IPS DF 19.7 (cell line): ENCODE results near the gene PTPRN2.
"Not testable (repeated sequence)": the region's sequence is repeated elsewhere in the genome, so short reads cannot be mapped to it uniquely, and the experiment has no call there.

Experiments
- DNase-seq: peaks from one replicate; pipeline ENCODE4 v3.0.0-alpha.2; 2013; ENCODE audit warnings: low read depth, low spot score

The PTPRN2 gene

GRCh38 chr7:157574914-157575586 lies 1012.6 kb downstream of the PTPRN2 start:
- no peak for DNase-seq

- no peak for DNase-seq
Observed at GRCh38 chr7:157574120-157574825, 1013.4 kb downstream of the PTPRN2 start.

GRCh38 chr7:157573244-157573643 lies 1014.4 kb downstream of the PTPRN2 start:
- no peak for DNase-seq

- DNase-seq = no peak
Observed at GRCh38 chr7:157572622-157573021, 1015.0 kb downstream of the PTPRN2 start.

- no peak for DNase-seq
Observed at GRCh38 chr7:157570531-157571200, 1017.0 kb downstream of the PTPRN2 start.

GRCh38 chr7:157569967-157570366 lies 1017.7 kb downstream of the PTPRN2 start:
- DNase-seq = no peak

GRCh38 chr7:157568770-157569584 lies 1018.6 kb downstream of the PTPRN2 start:
- no peak for DNase-seq

GRCh38 chr7:157568106-157568769 lies 1019.4 kb downstream of the PTPRN2 start:
- no peak for DNase-seq

- DNase-seq = no peak
Observed at GRCh38 chr7:157567666-157568065, 1020.0 kb downstream of the PTPRN2 start.

GRCh38 chr7:157566631-157567006 lies 1021.0 kb downstream of the PTPRN2 start:
- DNase-seq = no peak

- DNase-seq = no peak
Observed at GRCh38 chr7:157565981-157566630, 1021.5 kb downstream of the PTPRN2 start.

GRCh38 chr7:157565201-157565626 lies 1022.4 kb downstream of the PTPRN2 start:
- DNase-seq = no peak

- DNase-seq = no peak
Observed at GRCh38 chr7:157564517-157565177, 1023.0 kb downstream of the PTPRN2 start.

- not testable (repeated sequence) for DNase-seq
Observed at GRCh38 chr7:157563467-157564135, 1024.0 kb downstream of the PTPRN2 start.

GRCh38 chr7:157562522-157563398 lies 1024.9 kb downstream of the PTPRN2 start:
- DNase-seq = not testable (repeated sequence)

- no peak for DNase-seq
Observed at GRCh38 chr7:157561816-157562410, 1025.7 kb downstream of the PTPRN2 start.

GRCh38 chr7:157561523-157561785 lies 1026.2 kb downstream of the PTPRN2 start:
- no peak for DNase-seq

- DNase-seq = no peak
Observed at GRCh38 chr7:157560710-157561522, 1026.7 kb downstream of the PTPRN2 start.
